GM23338 (cell line): Measurements from ENCODE around the gene EFNB3. TPM values are rescaled to one million over a fixed set of nuclear protein-coding genes. Genes with fewer than 3 reads are reported as not detected.

Source experiments
- ATAC-seq: fragments of 200-7000 bp; cut with Tn5 transposase; 3 replicates; pipeline ENCODE4 v1.9.1; 2020
- DNase-seq: peaks from one replicate; pipeline ENCODE4 v3.0.0-alpha.2; 2015; ENCODE audit warnings: low spot score
- H2AFZ ChIP-seq: fragments of 200-600 bp; sonication (generic); 2 replicates; pipeline ENCODE4 v1.8.0; 2016; ENCODE audit warnings: antibody characterized with exemption, mild to moderate bottlenecking, moderate library complexity
- H3F3A ChIP-seq: fragments of 200-600 bp; sonication (generic); replicated peaks from 2 replicates; pipeline ENCODE4 v1.8.0; 2017; ENCODE audit warnings: antibody characterized with exemption, mixed run types, low read depth
- H3K27ac ChIP-seq: fragments of 200-600 bp; sonication (generic); 2 replicates; pipeline ENCODE4 v1.6.1; 2016; ENCODE audit warnings: low read depth
- H3K27me3 ChIP-seq: fragments of 200-600 bp; sonication (generic); 2 replicates; pipeline ENCODE4 v1.8.0; 2016; ENCODE audit warnings: mild to moderate bottlenecking, mixed run types, moderate library complexity; ENCODE audit not compliant: insufficient read depth
- H3K36me3 ChIP-seq: fragments of 200-600 bp; sonication (generic); 2 replicates; pipeline ENCODE4 v1.8.0; 2016; ENCODE audit warnings: mild to moderate bottlenecking; ENCODE audit not compliant: insufficient read depth
- H3K4me1 ChIP-seq: fragments of 200-600 bp; sonication (generic); 2 replicates; pipeline ENCODE4 v1.8.0; 2016; ENCODE audit warnings: mild to moderate bottlenecking, moderate library complexity; ENCODE audit not compliant: insufficient read depth
- H3K4me2 ChIP-seq: fragments of 200-600 bp; sonication (generic); 2 replicates; pipeline ENCODE4 v1.7.1; 2017; ENCODE audit warnings: mixed run types
- H3K4me3 ChIP-seq: fragments of 200-600 bp; sonication (generic); 2 replicates; pipeline ENCODE4 v1.6.1; 2016; ENCODE audit warnings: mixed run types
- H3K79me2 ChIP-seq: fragments of 200-600 bp; sonication (generic); replicated peaks from 2 replicates; pipeline ENCODE4 v1.8.0; 2017; ENCODE audit warnings: mild to moderate bottlenecking; ENCODE audit not compliant: insufficient read depth
- H3K9me2 ChIP-seq: fragments of 200-600 bp; sonication (generic); 2 replicates; pipeline ENCODE4 v1.8.0; 2017; ENCODE audit not compliant: insufficient read depth
- H4K20me1 ChIP-seq: fragments of 200-600 bp; sonication (generic); replicated peaks from 2 replicates; pipeline ENCODE4 v1.8.0; 2017; ENCODE audit warnings: mild to moderate bottlenecking; ENCODE audit not compliant: insufficient read depth
- H3K27ac Mint-ChIP-seq: 2 replicates; pipeline ENCODE4 v1.8.0; 2020; ENCODE audit warnings: inconsistent platforms, mild to moderate bottlenecking, moderate library complexity, mixed read lengths
- H3K27me3 Mint-ChIP-seq: 3 replicates; pipeline ENCODE4 v1.8.0; 2022; ENCODE audit warnings: low read depth, mild to moderate bottlenecking, moderate library complexity, mixed read lengths, inconsistent platforms; ENCODE audit not compliant: insufficient read depth, poor library complexity
- H3K36me3 Mint-ChIP-seq: 3 replicates; pipeline ENCODE4 v1.8.0; 2021; ENCODE audit warnings: low read depth, mild to moderate bottlenecking, inconsistent platforms, moderate library complexity, mixed read lengths
- H3K4me1 Mint-ChIP-seq: 3 replicates; pipeline ENCODE4 v1.8.0; 2020; ENCODE audit warnings: mild to moderate bottlenecking, inconsistent platforms, mixed read lengths
- H3K4me3 Mint-ChIP-seq: 3 replicates; pipeline ENCODE4 v1.8.0; 2021; ENCODE audit warnings: moderate library complexity, mild to moderate bottlenecking, inconsistent platforms, mixed read lengths
- H3K9me3 Mint-ChIP-seq: 3 replicates; pipeline ENCODE4 v1.8.0; 2020; ENCODE audit warnings: moderate library complexity, mild to moderate bottlenecking, inconsistent platforms, mixed read lengths
- CTCF ChIP-seq, 2 experiments: fragments of 200-600 bp in 1 of 2; sonication (generic) in 1 of 2; conservative IDR thresholded peaks; 2 replicates each; pipeline versions ENCODE4 v1.5.1 to v1.6.1; 2016 to 2017; ENCODE audit warnings: antibody characterized with exemption in 2 of 2, low read depth in 2 of 2, mild to moderate bottlenecking in 2 of 2, moderate library complexity in 1 of 2
- EZH2 ChIP-seq: fragments of 200-600 bp; sonication (generic); IDR thresholded peaks from one replicate; pipeline ENCODE4 v1.8.0; 2017; ENCODE audit warnings: antibody characterized with exemption, mild to moderate bottlenecking, low read depth; ENCODE audit not compliant: unreplicated experiment
- JUNB ChIP-seq: IDR thresholded peaks from one replicate; pipeline ENCODE4 v1.6.1; 2016; ENCODE audit warnings: antibody characterized with exemption; ENCODE audit not compliant: unreplicated experiment
- POLR2AphosphoS5 ChIP-seq: IDR thresholded peaks from 2 replicates; pipeline ENCODE4 v1.6.1; 2016; ENCODE audit warnings: antibody characterized with exemption, low read depth
- ZNF331 ChIP-seq: fragments of 250-450 bp; sonication (Bioruptor Pico); IDR thresholded peaks from 2 replicates; pipeline ENCODE4 v1.5.0; 2020; ENCODE audit warnings: low read depth, mild to moderate bottlenecking, moderate library complexity
- ZNF462 ChIP-seq: fragments of 250-450 bp; sonication (Bioruptor Pico); IDR thresholded peaks from 2 replicates; pipeline ENCODE4 v1.5.0; 2020; ENCODE audit warnings: mild to moderate bottlenecking, moderate library complexity
- long read RNA-seq: library from polyadenylated mRNA; unstranded; transcript quantifications from one replicate; pipeline ENCODE4 v2.0.0, GENCODE V29; 2020; ENCODE audit not compliant: unreplicated experiment
- polyA plus RNA-seq: library from polyadenylated mRNA; unstranded; fragments of >200 nt; fragmentation: Nextera tagmentation; extraction: Ambion mirVana; gene quantifications from 2 replicates; pipeline ENCODE4 v1.2.1, GENCODE V29; 2016
- total RNA-seq: library from RNA; depleted of rRNA; stranded (reverse); fragments of >200 nt; shearing (Covaris generic); gene quantifications from 2 replicates; pipeline ENCODE4 v1.2.3, GENCODE V29; 2014; rRNA removed
- TF ChIP-seq, protein P1 (sequence below): IDR thresholded peaks from one replicate; pipeline ENCODE4 v1.6.1; 2018; ENCODE audit warnings: antibody characterized with exemption; ENCODE audit not compliant: unreplicated experiment

Gene EFNB3, protein sequence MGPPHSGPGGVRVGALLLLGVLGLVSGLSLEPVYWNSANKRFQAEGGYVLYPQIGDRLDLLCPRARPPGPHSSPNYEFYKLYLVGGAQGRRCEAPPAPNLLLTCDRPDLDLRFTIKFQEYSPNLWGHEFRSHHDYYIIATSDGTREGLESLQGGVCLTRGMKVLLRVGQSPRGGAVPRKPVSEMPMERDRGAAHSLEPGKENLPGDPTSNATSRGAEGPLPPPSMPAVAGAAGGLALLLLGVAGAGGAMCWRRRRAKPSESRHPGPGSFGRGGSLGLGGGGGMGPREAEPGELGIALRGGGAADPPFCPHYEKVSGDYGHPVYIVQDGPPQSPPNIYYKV
- total RNA-seq (7.7 and 11.5 TPM in 2 replicates), polyA plus RNA-seq (4.2 and 4.5 TPM in 2 replicates)
- long read RNA-seq, partial matches to known transcripts, result 0 of 2 reads
- long read RNA-seq, other reads (novel, unspliced or antisense), result 2 of 2 reads

DNA sequence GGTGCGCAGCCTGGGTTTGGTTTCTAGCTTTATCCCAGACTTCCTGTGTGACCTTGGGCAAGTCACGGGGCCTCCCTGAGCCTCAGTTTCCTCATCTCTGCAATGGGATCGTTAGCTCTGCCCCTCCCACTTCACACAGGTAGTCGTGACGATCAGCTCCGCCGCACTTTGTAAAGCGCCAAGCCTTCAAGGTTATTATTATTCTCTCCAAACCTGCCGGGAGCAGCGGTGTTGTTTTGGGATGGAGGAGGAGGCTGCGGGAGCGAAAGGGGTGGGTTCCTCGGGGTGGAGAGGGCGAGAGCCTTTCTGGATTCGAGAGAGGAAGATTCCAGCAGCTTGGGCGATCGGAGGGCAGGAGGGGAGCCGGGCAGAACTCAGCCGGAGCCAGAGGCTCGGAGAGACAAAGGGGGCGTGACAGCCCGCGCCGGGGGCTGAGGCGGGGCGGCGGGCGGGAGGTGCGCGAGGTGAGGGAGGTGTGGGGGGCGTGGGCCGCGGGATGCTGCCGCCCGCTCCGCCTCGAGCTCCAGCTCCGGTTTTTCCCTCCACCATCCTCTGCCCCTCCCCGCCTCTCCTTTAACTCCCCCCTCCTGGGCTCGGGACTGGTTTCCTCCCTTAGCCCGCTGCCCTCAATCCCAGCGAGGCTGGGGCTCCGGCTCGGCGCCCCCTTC is at the start of gene EFNB3:
EFNB3 (plus strand) TSS at position 602 of the 668 bp plus-strand sequence. CDS start 397 bp downstream, outside the sequence.
- Histone ChIP-seq H3F3A (0 out of 2 replicates have a peak, but pooled peaks cover 20% of the 10 kb centered on the region), H3K36me3 (no peaks in the 10 kb centered on the region), H3K4me2 (peak within 1 kb of the TSS; percentile 97), H3K4me1 (peaks cover 22% of the 10 kb centered on the region), H3K9me2 (no peaks in the 10 kb centered on the region), H3K4me3 (peak within 1 kb of the TSS; percentile 89), H3K27me3 (peaks cover 11% of the 10 kb centered on the region), H4K20me1 (no peaks in the 10 kb centered on the region; the same call in 1 of the 2 replicates), H3K27ac (no peak within 1 kb of the TSS), H3K79me2 (no peaks in the 10 kb centered on the region), H2AFZ (peak within 1 kb of the TSS; percentile 99)
- peaks cover 8% of the 10 kb centered on the region; the same call in 1 of the 3 replicates for H3K36me3 Mint-ChIP-seq
- H3K9me3 Mint-ChIP-seq, result no peaks in the 10 kb centered on the region
- peak within 1 kb of the TSS; percentile 79 for H3K4me3 Mint-ChIP-seq
- H3K4me1 Mint-ChIP-seq, result peaks cover 29% of the 10 kb centered on the region
- DNase-seq (peak; percentile 91), ATAC-seq (peak; percentile 69)
- peaks cover 17% of the 10 kb centered on the region for H3K27me3 Mint-ChIP-seq
- TF ChIP-seq ZNF331 (CRISPR knock-in tag) (no peak), JUNB (no peak), POLR2AphosphoS5 (peak; percentile 75), CTCF (conservative IDR thresholded peaks at IDR 0.05; ENCODE audit: low read depth in 2 of 2) (no peak)
- TF ChIP-seq, protein P1, sequence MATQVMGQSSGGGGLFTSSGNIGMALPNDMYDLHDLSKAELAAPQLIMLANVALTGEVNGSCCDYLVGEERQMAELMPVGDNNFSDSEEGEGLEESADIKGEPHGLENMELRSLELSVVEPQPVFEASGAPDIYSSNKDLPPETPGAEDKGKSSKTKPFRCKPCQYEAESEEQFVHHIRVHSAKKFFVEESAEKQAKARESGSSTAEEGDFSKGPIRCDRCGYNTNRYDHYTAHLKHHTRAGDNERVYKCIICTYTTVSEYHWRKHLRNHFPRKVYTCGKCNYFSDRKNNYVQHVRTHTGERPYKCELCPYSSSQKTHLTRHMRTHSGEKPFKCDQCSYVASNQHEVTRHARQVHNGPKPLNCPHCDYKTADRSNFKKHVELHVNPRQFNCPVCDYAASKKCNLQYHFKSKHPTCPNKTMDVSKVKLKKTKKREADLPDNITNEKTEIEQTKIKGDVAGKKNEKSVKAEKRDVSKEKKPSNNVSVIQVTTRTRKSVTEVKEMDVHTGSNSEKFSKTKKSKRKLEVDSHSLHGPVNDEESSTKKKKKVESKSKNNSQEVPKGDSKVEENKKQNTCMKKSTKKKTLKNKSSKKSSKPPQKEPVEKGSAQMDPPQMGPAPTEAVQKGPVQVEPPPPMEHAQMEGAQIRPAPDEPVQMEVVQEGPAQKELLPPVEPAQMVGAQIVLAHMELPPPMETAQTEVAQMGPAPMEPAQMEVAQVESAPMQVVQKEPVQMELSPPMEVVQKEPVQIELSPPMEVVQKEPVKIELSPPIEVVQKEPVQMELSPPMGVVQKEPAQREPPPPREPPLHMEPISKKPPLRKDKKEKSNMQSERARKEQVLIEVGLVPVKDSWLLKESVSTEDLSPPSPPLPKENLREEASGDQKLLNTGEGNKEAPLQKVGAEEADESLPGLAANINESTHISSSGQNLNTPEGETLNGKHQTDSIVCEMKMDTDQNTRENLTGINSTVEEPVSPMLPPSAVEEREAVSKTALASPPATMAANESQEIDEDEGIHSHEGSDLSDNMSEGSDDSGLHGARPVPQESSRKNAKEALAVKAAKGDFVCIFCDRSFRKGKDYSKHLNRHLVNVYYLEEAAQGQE, result no peak
- H3K27ac Mint-ChIP-seq, result peak within 1 kb of the TSS; percentile 74; the same call in 1 of the 2 replicates

GRCh38 chr17:7655541-7655840 is 49.5 kb upstream of the EFNB3 start:
- no peaks in the 10 kb centered on the region for H4K20me1 ChIP-seq
- H3K9me2 ChIP-seq, result no peaks in the 10 kb centered on the region; the same call in 1 of the 2 replicates
- peaks cover 41% of the 10 kb centered on the region for H3K4me1 Mint-ChIP-seq
- no peak overlapping the region for H3K4me2 ChIP-seq
- no peak overlapping the region for H2AFZ ChIP-seq
- H3K36me3 Mint-ChIP-seq, result peaks cover 34% of the 10 kb centered on the region
- no peak overlapping the region for H3K4me3 ChIP-seq
- peaks cover 20% of the 10 kb centered on the region for H3K27me3 ChIP-seq
- H3K79me2 ChIP-seq, result no peaks in the 10 kb centered on the region
- peaks cover 2% of the 10 kb centered on the region; the same call in 2 of the 3 replicates for H3K9me3 Mint-ChIP-seq
- H3F3A ChIP-seq, result peaks cover 10% of the 10 kb centered on the region
- peaks cover 29% of the 10 kb centered on the region for H3K27me3 Mint-ChIP-seq
- peaks cover 25% of the 10 kb centered on the region for H3K4me1 ChIP-seq
- DNase-seq (no peak), ATAC-seq (no peak)
- no peaks in the 10 kb centered on the region for H3K36me3 ChIP-seq
- 0 out of 2 replicates have a peak overlapping the region, but pooled peaks have one; percentile 95 for H3K27ac Mint-ChIP-seq
- H3K4me3 Mint-ChIP-seq, result no peak overlapping the region
- H3K27ac ChIP-seq, result no peak overlapping the region
- no peak for TF ChIP-seq EZH2
- no peak for TF ChIP-seq ZNF462
